ENCODE data around the gene SEC24D.
"Not testable (repeated sequence)": the region's sequence is repeated elsewhere in the genome, so short reads cannot be mapped to it uniquely, and the experiment has no call there.

The SEC24D gene

DNA sequence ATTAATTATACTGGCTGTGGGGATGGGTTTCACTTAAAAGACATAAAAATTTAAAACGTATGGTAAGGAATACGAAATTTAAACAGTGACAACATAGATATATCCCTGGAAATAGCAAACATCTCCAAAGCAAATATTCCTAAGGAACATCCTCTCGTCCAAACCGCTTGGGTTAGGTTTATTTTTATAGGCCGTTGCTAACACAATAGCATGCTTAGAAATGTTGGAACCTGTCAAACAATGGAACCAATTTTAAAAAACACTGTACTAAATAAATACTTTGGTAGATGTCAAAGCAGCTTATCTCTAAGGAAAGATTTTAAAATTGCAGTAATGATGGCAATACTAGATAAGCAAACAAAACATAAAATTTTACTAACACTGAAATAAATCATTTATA is 45.4 kb downstream of the SEC24D start:
- TF ChIP-seq, protein P1, sequence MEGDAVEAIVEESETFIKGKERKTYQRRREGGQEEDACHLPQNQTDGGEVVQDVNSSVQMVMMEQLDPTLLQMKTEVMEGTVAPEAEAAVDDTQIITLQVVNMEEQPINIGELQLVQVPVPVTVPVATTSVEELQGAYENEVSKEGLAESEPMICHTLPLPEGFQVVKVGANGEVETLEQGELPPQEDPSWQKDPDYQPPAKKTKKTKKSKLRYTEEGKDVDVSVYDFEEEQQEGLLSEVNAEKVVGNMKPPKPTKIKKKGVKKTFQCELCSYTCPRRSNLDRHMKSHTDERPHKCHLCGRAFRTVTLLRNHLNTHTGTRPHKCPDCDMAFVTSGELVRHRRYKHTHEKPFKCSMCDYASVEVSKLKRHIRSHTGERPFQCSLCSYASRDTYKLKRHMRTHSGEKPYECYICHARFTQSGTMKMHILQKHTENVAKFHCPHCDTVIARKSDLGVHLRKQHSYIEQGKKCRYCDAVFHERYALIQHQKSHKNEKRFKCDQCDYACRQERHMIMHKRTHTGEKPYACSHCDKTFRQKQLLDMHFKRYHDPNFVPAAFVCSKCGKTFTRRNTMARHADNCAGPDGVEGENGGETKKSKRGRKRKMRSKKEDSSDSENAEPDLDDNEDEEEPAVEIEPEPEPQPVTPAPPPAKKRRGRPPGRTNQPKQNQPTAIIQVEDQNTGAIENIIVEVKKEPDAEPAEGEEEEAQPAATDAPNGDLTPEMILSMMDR (IDR thresholded peaks at IDR 0.05; ENCODE audit: low read depth, low read length) = no peak
- H3K4me3 ChIP-seq (ENCODE audit: low read depth, low read length) = no peak overlapping the region

DNA sequence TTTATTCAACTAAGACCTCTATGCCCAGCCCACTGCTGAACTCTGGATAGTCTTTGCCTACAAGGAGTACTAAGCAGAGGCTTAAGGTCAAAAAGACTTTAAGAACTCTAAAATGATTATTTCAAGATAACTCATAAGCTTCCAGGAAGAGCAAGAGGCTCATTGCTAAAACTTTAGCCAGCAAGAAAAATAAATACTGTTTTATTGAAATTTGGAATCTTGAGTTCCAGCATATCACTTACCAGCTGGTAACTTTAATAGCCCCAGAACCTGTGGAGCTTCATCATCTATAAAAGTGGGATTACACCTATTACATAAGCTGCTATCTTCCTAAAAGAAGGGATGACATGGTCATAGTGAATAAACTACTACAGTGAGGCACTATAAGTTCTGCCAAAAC is 47.0 kb downstream of the SEC24D start:
- TF ChIP-seq, protein P1 (IDR thresholded peaks at IDR 0.05; ENCODE audit: low read depth, low read length) = no peak

DNA sequence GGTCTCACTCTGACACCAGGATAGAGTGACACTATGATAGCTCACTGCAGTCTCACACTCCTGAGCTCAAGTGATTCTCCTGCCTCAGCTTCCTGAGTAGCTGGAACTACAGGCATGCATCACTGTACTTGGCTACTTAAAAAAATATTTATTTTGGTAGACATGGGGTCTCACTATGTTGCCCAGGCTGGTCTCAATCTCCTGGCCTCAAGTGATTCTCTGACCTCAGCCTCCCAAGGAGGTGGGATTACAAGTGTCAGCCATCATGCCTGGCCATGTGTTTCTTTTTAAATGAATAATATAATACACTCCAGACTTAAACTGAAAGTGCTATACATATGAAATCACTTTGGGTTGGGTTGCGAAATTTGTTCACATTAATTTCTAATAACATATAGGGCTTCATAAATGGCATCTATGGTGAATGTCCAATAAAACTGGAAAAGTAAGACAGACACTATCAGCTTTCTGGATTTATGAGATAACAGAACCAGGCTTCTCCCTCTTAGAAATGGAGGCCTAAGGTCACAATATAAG is 48.0 kb downstream of the SEC24D start:
- TF ChIP-seq, protein P1 (IDR thresholded peaks at IDR 0.05; ENCODE audit: low read depth, low read length) = no peak

More for the DNA sequence above, 47.0 kb downstream of the SEC24D start:
- no peak overlapping the region for H3K4me3 ChIP-seq (ENCODE audit: low read depth, low read length)

DNA sequence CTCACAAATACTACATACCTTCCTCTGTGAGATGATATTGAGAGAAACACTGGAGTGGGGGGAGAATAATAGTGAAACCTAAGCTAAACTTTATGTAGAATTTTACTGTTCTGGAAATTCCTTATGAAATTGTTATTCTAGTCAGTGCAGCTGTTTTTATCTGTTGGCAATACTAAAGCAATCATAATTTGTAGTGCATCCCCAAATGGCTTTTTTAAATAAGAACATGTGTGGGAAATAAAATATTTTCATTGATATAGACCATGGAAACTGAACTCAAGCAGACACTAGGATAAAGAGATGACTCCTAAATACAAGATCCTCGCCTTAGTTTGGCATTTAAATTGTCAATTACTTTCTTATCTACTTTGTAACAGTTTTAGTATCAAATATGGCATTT is 51.1 kb downstream of the SEC24D start:
- no peak overlapping the region for H3K4me3 ChIP-seq (ENCODE audit: low read depth, low read length)
- TF ChIP-seq, protein P1 (IDR thresholded peaks at IDR 0.05; ENCODE audit: low read depth, low read length) = no peak

More for the DNA sequence above, 48.0 kb downstream of the SEC24D start:
- no peak overlapping the region for H3K4me3 ChIP-seq (ENCODE audit: low read depth, low read length)

DNA sequence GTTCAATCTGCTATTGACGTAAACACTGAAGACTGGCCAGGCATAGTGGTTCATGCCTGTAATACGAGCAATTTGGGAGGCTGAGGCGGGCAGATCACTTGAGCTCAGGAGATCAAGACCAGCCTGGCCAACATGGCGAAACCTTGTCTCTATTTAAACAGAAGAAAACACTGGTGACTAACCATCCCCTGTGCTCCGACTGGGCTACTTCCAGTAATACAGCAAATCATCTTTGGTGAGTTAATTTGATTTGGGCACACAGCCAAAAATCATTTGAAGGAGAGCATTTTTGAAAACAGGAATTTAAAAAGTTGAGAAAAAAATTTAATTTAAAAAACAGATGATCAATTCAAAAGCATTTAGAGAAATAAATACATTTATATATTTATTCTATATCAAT is 52.0 kb downstream of the SEC24D start:
- H3K4me3 ChIP-seq (ENCODE audit: low read depth, low read length) = no peak overlapping the region
- TF ChIP-seq, protein P1 (IDR thresholded peaks at IDR 0.05; ENCODE audit: low read depth, low read length) = no peak

DNA sequence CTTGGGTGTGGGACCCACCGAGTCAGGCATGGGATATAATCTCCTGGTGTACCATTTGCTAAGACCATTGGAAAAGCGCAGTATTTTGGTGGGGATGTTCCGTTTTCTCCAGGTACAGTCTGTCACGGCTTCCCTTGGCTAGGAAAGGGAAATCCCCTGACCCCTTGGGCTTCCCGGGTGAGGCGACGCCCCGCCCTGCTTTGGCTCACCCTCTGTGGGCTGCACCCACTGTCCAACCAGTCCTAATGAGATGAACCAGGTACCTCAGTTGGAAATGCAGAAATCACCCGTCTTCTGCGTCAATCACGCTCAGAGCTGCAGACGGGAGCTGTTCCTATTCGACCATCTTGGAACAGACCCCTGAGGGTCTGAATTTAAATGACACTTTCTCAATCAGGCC is 53.0 kb downstream of the SEC24D start:
- H3K4me3 ChIP-seq (ENCODE audit: low read depth, low read length) = not testable (repeated sequence)

DNA sequence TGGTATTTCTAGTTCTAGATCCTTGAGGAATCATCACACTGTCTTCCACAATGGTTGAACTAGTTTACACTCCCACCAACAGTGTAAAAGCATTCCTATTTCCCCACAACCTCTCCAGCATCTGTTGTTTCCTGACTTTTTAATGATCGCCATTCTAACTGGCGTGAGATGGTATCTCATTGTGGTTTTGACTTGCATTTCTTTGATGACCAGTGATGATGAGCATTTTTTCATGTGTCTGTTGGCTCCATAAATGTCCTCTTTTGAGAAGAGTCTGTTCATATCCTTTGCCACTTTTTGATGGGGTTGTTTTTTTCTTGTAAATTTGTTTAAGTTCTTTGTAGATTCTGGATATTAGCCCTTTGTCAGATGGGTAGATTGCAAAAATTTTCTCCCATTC is 58.3 kb downstream of the SEC24D start:
- H3K4me3 ChIP-seq (ENCODE audit: low read depth, low read length) = not testable (repeated sequence)

DNA sequence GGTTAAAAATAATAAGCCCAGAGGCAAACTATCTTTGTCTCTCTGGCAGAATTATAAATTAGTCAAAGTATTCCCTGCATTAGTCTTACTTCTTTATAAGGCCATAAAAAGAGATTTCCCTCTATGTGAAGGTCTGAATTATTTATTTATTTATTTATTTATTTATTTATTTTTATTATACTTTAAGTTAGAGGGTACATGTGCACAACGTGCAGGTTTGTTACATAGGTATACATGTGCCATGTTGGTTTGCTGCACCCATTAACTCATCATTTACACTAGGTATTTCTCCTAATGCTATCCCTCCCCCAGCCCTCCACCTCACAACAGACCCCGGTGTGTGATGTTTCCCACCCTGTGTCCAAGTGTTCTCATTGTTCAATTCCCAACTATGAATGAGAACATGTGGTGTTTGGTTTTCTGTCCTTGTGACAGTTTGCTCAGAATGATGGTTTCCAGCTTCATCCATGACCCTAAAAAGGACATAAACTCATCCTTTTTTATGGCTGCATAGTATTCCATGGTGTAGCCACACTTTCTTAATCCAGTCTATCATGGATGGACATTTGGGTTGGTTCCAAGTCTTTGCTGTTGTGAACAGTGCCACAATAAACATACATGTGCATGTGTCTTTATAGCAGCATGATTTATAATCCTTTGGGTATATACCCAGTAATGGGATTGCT is 58.8 kb downstream of the SEC24D start:
- H3K4me3 ChIP-seq (ENCODE audit: low read depth, low read length) = not testable (repeated sequence)
